Measurements from ENCODE around the gene SERINC5.

Gene SERINC5

DNA sequence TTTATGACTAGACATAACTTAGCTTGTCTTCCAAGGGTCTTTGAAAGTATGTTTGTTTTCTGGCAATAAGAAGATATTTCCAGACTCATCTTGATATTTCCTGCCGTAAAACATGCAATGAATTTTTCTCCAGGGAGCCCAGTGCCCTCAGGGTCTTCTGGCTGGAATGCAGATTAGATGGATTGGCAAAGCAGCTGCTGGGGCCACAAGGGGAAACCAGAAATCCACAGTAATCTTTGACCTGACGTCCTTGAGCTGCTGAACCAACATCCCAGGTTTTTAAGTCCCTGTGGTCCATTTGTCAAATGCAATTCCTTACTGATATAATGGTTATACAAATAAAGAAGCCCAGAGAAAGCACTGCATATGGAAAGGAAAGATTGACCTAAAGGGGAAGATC lies 127.7 kb downstream of the SERINC5 start:
- DNase-seq (ENCODE audit: low spot score), result no peak
- TF ChIP-seq, protein P1, sequence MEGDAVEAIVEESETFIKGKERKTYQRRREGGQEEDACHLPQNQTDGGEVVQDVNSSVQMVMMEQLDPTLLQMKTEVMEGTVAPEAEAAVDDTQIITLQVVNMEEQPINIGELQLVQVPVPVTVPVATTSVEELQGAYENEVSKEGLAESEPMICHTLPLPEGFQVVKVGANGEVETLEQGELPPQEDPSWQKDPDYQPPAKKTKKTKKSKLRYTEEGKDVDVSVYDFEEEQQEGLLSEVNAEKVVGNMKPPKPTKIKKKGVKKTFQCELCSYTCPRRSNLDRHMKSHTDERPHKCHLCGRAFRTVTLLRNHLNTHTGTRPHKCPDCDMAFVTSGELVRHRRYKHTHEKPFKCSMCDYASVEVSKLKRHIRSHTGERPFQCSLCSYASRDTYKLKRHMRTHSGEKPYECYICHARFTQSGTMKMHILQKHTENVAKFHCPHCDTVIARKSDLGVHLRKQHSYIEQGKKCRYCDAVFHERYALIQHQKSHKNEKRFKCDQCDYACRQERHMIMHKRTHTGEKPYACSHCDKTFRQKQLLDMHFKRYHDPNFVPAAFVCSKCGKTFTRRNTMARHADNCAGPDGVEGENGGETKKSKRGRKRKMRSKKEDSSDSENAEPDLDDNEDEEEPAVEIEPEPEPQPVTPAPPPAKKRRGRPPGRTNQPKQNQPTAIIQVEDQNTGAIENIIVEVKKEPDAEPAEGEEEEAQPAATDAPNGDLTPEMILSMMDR (IDR thresholded peaks at IDR 0.05; ENCODE audit: borderline replicate concordance, control extremely low read depth, extremely low read depth, insufficient read depth, missing control alignments), result no peak
- in situ Hi-C loops (cut with MboI; ENCODE audit: low sequenced_read_pairs, unreplicated experiment), result no loop called here

DNA sequence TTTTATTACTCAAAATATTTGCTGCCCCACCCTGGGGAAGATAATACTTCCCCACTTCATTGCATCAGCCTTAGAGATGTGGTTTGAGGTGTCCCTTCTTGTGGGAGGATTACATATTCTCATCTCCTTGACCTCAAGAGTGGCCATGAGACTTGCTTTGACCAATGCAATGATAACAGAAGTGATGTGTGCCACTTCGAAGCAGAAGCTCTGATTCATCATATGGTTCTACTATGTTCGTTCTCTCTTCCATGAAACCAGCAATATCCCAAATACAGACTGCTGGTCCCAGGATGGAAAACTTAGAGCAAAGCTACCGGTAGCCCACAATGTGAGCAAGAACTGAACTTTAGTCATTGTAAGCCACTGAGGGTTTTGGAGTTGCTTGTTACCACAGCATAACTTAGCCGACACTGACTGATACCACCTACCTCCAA lies 128.7 kb downstream of the SERINC5 start:
- DNase-seq (ENCODE audit: low spot score), result no peak
- TF ChIP-seq, protein P1 (IDR thresholded peaks at IDR 0.05; ENCODE audit: borderline replicate concordance, control extremely low read depth, extremely low read depth, insufficient read depth, missing control alignments), result no peak
- in situ Hi-C loops (cut with MboI; ENCODE audit: low sequenced_read_pairs, unreplicated experiment), result no loop called here

DNA sequence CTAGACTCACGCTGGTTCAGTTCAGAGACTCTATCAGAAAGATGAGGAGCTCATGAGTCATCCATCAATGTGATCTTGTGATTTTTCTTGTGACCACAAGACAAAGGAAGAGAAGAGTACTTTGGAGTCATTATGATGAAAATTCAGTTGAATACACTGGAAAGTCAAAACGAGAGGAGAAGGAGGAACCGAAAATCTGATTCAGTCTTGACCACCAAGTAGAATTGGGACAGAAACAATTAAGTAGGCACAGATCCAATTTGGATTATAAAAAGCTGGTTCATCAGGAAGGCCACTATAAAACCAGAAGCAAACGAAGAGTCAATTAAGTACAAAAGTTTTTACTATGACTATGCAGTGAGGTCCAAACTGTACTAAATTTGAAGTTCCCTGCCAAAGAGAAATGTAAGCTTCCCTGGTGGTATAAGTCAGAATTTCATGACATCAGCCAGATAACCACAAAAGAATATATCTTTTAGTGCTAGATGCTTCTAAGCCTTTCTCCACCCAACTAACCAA lies 129.8 kb downstream of the SERINC5 start:
- in situ Hi-C loops (cut with MboI; ENCODE audit: low sequenced_read_pairs, unreplicated experiment), result no loop called here
- DNase-seq (ENCODE audit: low spot score), result peak; percentile 44
- TF ChIP-seq, protein P1 (IDR thresholded peaks at IDR 0.05; ENCODE audit: borderline replicate concordance, control extremely low read depth, extremely low read depth, insufficient read depth, missing control alignments), result no peak

DNA sequence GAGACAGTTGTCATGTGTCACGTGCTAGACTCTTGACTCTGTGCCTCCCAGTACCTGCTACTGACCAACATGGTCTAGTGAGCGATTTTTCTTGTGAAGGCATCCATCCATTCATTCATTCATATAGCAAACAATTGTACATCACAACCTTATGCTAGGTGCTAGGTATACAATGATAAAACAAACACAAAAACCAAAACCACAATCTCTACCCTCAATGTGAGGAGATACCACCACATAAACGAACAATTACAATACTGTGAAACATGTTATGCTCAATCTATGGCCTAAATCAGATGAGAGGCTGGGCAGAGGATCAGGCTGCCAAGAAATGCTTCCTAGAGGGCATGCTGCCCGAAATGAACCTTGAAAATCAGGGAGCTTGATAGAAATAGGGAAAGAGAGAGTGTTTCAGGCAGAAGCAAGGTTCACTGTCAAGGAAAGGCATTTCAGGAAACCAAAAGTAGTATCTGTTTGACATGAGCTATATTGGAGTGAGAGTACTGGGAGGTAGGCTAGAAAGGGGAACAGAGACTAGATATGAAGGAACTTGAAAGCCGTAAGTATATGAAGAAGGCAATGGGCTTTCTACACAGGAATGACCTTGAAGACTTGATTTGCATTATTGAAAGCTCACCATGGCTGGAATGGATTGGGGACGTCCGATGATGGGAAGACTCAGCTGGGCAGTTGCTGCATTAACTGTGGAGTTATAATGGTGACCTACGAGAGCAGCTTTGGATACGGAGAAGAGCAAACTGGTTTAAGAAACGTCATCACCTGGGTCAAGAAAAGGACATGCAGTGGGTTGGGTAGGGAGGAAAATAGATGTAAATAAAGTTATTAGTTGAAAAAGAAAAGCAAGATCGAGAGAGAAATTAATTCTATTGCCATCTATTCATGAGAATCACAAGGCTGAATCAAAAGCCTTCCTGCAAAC lies 130.6 kb downstream of the SERINC5 start:
- in situ Hi-C loops (cut with MboI; ENCODE audit: low sequenced_read_pairs, unreplicated experiment), result no loop called here
- DNase-seq (ENCODE audit: low spot score), result peak; percentile 50
- TF ChIP-seq, protein P1 (IDR thresholded peaks at IDR 0.05; ENCODE audit: borderline replicate concordance, control extremely low read depth, extremely low read depth, insufficient read depth, missing control alignments), result no peak

DNA sequence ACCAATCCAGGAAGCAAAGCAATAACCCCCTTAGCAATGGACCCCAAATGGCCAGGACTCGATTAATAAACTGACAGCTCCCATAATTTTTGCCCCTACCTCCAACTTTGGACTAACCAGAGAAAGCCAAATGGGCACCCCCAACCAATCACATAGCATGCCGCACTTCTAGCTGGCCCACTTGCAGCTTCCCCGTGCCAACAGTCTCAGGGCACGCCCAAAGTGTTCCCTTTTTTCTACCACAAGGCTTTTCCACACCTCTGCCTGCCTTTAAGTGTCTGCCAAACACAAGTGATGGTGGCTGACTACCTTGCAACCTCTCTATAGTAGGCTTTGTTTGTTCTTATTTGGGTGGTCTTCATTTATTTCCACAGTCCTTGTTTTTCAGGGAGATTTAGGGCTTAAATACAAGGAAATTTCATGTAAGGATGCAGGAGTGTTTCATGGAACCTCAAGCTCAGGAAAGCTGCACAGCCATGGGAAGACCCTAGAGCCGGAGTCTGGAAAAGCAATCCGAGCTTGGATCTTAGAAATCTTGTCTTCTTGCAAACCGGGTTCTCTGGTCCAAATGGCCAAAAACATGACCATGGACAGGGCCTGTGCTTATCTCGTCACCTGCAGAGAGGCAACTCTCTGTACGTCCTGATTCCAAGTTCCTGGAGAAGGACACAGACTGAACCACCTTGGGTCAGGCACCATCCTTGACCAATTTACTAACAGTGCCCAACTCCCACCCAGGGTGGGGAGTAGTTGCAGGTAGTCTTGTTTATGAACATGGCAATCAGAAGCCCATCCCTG lies 131.5 kb downstream of the SERINC5 start:
- TF ChIP-seq, protein P1 (IDR thresholded peaks at IDR 0.05; ENCODE audit: borderline replicate concordance, control extremely low read depth, extremely low read depth, insufficient read depth, missing control alignments), result no peak
- DNase-seq (ENCODE audit: low spot score), result no peak
- in situ Hi-C loops (cut with MboI; ENCODE audit: low sequenced_read_pairs, unreplicated experiment), result loop anchor here (25.0 kb wide), 1 partner anchor 538 kb away; the partner anchor contains the start of genes DHFR and MSH3

DNA sequence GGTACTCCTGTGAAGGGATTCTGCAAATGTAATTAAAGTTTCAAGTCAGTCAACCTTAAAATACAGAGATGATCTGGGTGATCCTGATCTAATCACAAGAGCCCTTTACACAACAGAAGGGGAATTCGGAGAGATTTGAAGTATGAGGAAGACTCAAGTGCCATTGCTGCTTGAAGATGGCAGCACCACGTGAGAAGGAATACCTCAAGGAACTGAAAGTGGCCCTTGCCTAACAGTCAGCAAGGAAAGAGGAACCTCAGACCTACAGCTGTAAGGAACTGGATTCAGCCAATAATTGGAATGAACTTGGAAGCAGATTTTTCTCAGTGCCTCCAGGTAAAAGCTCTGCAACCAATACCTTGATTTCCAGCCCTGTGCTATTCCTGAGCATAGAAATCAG lies 133.3 kb downstream of the SERINC5 start:
- in situ Hi-C loops (cut with MboI; ENCODE audit: low sequenced_read_pairs, unreplicated experiment), result loop anchor here (25.0 kb wide), 1 partner anchor 540 kb away; the partner anchor contains the start of genes DHFR and MSH3
- TF ChIP-seq, protein P1 (IDR thresholded peaks at IDR 0.05; ENCODE audit: borderline replicate concordance, control extremely low read depth, extremely low read depth, insufficient read depth, missing control alignments), result no peak
- DNase-seq (ENCODE audit: low spot score), result no peak

Measured in GM13976 (cell line).